GM19372 (cell line): ENCODE data around the gene OSBPL9.
"Not testable (repeated sequence)": the region's sequence is repeated elsewhere in the genome, so short reads cannot be mapped to it uniquely, and the experiment has no call there.

Experiments
- ATAC-seq: cut with Tn5 transposase; IDR thresholded peaks from one replicate; pipeline ENCODE4 v1.9.1; 2021; ENCODE audit warnings: mild to moderate bottlenecking, low read depth, moderate library complexity; ENCODE audit not compliant: unreplicated experiment

OSBPL9 gene

DNA sequence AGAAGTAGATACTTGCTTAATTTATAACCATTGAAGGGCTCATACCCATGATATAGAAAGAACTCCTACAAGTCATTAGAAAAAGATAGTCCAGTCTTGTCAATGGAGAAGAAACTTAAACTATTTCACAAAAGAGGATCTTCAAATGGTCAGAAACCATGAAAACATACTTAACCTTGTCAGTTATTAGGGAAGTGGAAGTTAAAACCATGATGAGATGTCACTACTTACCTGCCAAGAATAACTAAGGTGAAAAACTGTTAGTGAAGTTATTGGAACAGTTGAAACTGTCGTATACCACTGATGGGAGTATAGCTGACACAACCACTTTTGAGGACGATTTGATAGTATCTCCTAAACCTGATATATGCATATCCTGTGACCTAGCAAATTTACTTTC is 46.8 kb downstream of the OSBPL9 start:
- ATAC-seq = no peak

DNA sequence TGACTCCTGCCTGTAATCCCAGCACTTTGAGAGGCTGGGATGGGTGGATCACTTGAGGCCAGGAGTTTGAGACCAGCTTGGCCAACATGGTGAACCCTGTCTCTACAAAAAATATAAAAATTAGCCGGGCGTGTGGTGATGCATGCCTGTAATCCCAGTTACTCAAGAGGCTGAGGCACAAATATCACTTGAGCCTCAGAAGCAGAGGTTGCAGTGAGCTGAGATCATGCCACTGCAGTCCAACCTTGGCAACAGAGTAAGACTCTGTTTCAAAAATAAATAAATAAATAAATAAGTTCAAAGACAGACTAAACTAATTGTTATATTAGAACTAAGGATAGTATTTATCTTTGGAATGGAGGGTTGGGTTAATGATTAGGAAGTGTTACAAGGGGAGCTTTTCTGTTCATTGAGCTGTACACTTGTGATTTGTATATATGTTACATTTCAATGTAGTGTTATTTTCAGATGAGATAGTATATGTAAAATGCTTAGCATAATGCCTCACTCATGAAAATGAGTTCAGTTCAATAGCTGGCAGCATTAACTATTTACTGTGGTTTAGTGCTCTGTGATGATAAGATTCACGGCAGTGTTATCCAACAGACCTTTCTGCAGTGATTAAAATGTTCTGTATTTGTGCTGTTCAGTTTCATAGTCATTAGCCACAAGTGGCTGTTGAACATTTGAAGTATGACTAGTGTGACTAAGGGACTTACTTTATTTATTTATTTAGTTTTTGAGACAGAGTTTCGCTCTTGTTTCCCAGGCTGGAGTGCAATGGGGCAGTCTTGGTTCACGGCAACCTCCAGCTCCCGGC is 47.7 kb downstream of the OSBPL9 start:
- ATAC-seq = no peak

DNA sequence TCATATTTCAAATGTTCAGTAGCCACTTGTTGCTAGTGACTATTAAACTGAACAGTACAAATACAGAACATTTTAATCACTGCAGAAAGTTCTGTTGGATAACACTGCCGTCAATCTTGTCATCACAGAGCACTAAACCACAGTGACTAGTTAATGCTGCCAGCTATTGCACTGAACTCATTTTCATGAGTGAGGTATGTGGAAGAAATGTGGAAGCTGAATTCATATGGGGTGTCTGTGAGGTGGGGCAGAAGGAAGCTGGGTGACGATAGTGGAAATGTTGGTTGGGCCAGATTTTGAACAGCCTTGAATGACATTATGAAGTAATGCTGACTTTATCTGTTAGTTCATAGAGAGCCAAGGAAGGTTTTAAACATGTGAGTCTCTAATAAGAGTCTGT is 49.6 kb downstream of the OSBPL9 start:
- no peak for ATAC-seq

DNA sequence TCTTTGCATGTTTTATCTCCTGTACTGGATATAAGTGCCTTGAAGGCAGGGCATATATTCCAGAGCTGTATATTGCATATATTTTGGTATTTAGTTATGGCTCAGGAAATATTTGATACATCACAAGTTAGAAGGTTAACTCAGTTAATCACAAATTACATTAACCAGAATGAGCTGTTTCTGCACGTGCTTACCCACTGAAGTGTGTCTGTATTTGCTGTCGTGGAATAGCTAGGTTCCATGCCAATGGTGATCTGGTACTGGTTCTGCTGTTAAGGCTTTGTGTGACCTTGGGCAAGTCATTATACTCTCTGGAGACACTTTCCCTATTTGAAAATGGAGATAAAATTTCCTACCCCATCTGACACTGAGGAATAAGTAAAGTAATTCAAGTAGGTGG is 50.7 kb downstream of the OSBPL9 start:
- no peak for ATAC-seq

DNA sequence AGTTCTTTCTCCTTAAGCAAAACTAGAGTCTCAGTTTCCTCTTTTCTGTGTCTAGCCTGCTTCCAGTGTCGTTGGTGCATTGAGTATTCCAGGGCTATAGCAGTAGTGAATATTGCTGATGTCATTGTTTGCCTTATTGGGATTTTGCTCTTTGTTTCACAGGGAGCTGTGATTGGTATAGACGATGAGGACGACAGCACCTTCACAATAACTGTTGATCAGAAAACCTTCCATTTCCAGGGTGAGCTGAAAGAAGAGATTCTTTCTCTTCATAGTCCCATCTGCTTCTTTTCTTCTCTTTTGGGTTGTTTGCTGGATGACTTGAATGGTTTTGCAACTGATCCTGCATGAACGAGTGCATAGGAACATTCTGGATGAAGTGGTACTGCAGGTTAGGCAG is 52.4 kb downstream of the OSBPL9 start:
- ATAC-seq = no peak

DNA sequence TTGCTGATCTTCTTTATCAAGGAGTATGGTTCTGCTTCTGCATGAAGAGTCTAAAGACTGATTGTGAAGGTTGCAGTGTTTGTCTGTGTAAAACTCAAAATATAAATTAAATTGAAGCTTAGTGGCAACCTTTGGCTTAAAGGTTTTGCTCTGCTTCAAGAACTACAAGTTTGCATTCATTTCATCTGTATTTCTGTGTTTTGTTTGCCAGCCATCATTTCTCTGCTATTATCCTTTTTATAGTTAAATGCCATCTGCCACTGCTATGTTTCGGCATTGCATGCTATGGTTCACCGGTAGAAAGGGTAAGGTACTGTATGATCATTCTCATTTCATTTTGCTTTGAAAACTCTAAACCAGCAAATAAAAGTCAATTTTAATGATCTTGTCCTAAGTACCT is 52.9 kb downstream of the OSBPL9 start:
- no peak for ATAC-seq

DNA sequence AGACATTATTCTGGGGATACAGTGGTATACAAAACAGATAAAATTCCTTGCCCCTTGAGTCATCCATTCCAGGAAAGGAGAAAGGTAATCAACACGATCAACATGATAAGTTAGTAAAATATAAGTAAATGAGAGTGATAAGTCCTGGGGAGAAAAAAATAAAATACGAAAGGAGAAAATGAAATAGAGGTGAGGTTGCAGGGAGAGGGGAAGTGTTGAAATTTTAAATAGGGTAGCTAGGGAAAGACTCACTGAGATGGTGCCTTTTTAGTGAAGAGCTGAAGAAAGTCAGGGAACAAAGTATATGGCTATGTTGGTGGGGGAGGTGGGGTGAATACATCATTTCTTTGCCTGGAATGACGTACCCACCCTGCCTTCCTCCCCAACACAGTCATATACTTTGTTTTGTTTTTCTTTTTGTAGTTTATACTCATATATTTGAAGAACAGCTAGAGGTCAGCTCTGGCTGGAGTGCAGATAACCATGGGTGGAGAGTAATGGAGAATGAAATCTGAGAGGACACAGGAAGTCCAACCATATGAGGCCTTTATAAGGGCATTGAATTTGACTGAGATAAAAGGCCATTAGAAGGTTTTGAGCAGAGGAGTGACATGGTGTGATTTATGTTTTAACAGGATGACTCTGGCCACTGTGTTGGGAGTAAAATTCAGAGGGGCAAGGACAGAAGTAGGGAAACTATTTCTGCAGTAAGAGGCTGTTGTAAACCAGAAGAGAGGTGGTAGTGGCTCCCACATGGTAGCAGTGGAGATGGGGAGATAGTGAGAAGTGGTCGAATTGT is 54.8 kb downstream of the OSBPL9 start:
- no peak for ATAC-seq

DNA sequence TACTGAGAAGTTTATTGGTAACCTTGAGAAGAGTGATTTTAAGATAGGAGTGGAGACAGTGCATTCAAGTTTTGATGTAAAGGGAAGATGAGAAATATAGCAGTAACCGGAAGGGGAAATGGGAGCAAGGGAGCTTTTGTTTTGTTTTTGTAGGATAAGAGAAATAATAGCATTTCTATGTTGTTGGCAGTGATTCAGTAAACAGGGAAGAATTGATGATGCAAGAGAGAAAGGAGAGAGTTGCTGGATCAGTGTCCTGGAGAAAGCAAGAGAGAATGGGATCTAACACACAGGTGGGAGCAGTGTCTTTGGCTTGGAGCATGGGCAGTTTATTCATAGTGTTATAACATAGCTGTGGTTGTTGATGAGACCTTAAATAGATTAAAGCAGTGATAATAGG is 56.4 kb downstream of the OSBPL9 start:
- no peak for ATAC-seq

DNA sequence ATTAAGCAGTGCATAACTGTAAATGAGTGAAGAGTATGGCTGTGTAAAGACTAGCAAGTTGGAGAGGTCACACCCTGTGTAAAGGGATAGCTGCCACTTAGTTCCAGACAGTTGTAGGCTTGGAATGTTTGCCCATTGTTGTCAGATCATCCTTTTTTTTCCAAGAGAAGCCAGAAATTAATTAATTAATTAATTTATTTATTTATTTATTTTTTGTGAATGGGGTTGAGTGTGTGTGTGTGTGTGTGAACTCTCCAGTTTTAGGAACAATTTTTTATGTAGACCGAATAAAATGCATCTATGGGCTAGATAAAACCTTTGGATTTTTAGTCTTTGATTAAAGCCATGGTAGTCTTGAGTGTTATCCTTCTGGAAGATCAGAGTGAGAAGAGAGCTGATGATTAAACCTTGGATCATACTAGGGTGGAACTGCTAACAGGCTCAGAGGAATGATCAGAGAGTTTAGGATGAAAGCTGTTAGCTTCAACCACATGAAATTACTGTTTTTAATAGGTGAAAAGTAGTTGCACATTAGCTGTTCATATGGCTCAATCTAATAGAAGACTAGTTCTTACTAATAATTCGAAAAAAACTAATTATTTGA is 58.4 kb downstream of the OSBPL9 start:
- no peak for ATAC-seq

DNA sequence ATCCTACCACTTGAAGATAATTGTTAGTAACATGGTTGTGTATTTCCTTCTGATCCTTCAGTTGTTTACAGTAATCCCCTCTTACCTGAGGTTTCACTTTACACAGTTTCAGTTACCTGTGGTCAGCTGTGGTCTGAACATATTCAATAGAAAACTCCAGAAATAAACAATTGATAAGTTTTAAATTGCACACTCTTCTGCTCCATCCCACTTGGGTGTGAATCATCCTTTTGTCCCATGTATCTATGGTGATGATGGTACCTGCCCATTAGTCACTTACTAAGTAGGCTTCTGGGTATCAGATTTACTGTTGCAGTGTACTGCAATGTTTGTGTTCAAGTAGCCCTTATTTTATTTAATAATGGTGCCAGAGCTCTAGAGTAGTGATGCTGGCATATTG is 62.5 kb downstream of the OSBPL9 start:
- ATAC-seq = no peak

DNA sequence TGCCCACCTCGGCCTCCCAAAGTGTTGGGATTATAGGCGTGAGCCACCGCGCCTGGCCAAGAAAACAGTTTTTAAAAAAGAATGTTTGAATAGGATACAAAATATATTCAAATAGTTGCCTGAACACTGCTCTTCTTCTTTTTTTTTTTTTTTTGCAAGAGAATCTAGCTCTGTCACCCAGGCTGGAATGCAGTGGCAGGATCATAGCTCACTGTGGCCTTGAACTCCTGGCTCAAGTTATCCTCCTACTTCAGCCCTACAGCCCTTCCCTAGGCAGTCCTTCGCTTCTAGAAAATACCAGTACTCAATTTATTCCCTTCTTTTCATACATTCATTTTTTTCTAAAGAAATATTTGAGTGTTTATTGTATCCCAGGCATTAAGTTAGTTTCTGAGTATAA is 67.9 kb downstream of the OSBPL9 start:
- no peak for ATAC-seq

DNA sequence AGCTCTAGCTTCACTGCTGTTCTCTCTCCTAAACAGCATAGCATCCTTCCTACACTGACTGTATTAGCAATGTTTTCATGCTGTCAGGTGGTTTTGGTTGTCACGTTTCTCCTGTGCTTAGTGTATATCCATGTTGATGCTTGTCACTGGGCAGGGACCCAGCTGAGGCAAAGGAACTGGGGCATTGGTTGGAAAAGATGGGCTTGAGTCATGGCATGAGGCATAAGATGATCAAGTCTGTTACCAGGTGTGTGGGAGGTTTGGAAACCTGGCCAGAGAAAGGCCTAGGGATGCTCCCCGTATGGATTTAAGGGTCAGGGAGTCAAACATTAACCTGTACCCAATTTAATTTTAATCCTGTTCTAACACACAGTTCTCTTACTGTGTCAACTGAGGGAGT is 69.6 kb downstream of the OSBPL9 start:
- no peak for ATAC-seq

DNA sequence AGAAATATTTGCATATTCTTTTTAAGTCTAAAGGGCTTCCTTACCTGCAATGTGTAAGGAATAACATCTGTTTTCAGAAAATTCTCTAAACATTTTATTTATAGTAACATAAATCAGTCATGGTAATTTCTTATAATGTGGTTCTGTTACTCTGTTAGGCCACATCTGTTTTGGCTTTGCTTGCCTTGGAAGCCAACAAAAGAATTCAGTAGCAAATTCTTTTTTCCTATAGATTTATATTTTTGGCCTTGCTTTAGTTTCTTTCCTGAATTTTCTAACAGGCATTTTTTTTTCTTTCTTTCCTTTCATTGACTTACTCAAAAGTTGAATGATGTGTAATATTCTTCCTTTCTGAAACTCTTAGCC is 72.2 kb downstream of the OSBPL9 start:
- ATAC-seq = no peak

DNA sequence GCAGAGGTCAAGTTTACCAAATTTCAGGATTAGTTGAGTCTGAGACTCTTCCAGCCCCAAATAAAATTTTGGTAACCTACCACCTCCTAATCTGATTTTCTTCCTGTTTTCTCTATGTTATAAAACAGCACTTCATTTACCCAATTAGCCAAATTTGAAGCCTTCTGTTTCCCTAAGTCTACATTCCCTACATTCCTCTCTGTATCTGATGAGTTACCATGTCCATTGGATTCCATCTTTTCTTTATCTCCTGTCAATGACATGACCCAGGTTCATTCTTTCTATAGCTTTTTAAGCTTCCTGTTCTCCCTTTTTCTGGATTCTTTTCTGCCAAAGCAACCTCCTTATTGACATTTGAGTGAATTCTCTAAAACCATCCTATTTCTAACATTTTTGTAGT is 72.8 kb downstream of the OSBPL9 start:
- ATAC-seq = no peak

DNA sequence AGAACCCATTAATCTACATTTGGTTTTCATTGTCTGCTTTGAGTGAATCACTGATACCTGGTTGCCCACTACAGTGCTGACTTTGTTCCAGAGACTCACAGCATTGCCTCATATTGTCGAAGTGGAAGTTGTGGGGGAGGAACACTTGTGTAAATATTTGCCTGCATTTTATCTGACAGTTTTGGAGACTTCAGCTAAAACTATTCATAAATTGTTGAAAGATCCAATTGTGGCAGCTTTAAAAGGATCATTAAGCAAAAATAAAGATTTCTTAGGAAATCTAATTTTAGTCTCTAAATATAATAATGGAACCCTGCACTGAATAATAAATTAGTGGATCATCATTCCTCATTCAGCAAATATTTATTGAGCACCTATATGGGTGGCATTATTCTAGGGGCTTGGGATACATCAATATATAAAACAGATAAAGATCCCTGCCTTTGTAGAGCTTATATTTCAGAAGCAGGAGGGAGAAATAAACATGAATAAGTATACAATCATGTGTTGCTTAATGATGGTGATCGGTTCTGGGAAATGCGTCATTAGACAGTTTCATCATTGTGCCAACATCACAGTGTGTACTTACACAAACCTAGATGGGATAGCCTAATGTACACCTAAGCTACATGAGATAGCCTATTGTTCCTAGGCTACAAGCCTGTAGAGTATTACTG is 73.5 kb downstream of the OSBPL9 start:
- no peak for ATAC-seq

DNA sequence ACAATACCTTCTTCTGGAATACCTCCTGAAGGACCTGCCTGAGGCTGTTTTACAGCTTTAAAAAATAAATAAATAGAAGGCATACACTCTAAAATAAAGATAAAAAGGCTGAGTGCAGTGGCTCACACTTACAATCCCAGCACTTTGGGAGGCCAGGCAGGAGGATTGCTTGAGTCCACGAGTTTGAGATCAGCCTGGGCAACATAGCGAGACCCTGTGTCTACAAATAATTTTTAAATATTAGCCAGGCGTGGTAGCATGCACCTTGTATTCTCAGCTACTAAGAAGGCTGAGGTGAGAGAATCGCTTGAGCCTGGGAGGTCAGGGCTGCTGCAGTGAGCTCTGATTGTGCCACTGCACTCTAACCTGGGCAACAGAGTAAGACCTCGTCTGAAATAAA is 75.0 kb downstream of the OSBPL9 start:
- no peak for ATAC-seq

DNA sequence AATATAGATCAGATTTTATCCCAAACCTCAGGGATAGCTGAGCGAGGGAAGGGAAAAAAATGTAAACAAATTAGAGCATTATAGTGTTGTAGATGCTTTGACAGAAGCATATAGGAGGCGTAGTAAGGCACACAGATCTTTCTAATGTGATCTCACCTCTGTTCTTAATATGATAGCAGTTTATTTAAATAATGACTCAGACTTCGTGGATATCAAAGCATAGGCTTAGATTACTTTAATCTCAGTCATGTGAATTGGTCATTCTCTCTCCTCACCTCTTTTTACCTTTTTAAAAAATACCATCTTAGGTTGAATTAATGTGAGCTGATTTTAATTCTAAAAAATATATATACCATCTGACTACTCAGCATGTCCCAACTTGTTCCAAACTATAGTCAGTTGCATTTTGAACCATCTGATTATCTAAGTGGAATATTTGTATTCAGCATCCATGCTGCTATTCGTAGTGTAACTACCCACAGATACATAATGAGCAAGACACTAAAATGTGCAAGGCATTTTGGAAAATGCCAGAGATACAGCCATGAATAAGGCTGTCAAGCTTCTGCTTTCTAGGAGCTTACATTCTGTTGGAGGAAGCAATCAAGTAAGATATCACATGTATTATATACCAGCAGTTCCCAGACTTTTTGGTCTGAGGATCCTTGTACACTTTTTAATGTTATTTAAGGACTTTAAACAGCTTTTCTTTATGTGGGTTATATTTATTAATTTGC is 76.7 kb downstream of the OSBPL9 start:
- ATAC-seq = no peak

DNA sequence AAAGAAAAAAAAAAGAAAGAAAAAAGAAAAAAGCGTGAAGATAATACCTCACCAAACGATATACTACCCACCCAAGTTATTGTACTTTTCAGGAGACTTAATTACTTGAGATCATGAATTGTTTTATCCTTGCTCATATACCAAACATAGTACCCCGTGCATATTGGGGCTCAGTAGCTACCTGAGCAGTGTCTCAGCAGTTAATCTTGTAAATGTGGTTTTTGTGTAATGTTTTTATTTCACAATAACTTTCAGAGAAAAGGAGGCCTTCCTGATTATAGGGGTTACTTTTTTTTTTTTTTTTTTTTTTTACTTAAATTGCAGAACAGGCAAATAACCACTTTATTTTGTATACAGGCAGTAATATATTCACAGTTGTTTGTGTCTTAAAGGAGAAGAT is 80.3 kb downstream of the OSBPL9 start:
- no peak for ATAC-seq

DNA sequence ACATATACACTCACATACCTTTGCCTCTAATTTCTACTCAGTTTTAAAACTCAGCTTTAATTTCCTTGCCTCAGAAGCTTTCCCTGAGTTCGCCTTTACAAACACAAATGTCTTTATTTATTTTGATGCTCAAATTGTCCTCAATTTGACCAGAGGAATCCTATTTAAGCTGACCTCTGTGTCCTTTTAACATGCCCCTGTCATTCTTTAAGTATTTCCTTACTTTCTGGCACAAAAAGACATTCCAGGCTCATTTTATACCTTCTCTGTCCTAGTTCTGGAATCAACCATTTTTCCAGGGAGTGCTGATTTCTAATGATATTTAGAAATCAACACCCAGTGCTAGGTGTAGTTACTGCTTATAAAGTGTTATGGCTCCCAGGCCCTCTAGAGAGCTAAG is 82.5 kb downstream of the OSBPL9 start:
- ATAC-seq = no peak

DNA sequence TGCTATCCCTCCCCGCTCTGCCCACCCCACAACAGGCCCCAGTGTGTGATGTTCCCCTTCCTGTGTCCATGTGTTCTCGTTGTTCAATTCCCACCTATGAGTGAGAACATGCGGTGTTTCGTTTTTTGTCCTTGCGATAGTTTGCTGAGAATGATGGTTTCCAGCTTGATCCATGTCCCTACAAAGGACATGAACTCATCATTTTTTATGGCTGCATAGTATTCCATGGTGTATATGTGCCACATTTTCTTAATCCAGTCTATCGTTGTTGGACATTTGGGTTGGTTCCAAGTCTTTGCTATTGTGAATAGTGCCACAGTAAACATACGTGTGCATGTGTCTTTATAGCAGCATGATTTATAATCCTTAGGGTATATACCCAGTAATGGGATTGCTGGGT is 84.9 kb downstream of the OSBPL9 start:
- not testable (repeated sequence) for ATAC-seq
